A673 (cell line): ENCODE results near the gene CD200R1.

Experiments
- EZH2 ChIP-seq: fragments of 200-600 bp; sonication (generic); IDR thresholded peaks from 2 replicates; pipeline ENCODE4 v1.6.1; 2017; ENCODE audit warnings: borderline replicate concordance, low read depth, mild to moderate bottlenecking, mixed read lengths, antibody characterized with exemption, low read length; ENCODE audit not compliant: poor library complexity, severe bottlenecking
- TF ChIP-seq, protein P1 (sequence below): fragments of 300-800, 200-600 bp; sonication (generic); conservative IDR thresholded peaks from 2 replicates; pipeline ENCODE4 v1.5.1; 2017; ENCODE audit warnings: low read depth, mild to moderate bottlenecking, antibody characterized with exemption, low read length, moderate library complexity, mixed read lengths

DNA sequence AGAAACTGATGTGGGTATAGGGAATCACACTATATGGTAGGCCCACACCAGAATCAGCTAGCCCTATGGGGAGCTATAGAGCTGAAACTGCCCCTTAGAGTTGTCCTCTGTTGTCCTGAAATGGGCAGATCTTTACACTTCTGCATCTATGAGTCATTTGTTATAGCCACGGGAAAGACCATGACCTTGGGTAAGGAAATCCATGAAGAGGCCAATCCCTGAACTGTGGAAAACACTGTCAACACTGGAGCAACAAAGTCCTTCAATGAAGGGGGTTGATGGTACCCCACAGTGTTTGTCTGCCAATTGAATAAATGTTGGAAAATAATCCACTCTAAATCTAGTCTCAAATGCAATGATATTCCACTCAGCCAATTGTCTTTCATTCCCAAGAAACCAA is 5.2 kb upstream of the CD200R1 start:
- TF ChIP-seq, protein P1, sequence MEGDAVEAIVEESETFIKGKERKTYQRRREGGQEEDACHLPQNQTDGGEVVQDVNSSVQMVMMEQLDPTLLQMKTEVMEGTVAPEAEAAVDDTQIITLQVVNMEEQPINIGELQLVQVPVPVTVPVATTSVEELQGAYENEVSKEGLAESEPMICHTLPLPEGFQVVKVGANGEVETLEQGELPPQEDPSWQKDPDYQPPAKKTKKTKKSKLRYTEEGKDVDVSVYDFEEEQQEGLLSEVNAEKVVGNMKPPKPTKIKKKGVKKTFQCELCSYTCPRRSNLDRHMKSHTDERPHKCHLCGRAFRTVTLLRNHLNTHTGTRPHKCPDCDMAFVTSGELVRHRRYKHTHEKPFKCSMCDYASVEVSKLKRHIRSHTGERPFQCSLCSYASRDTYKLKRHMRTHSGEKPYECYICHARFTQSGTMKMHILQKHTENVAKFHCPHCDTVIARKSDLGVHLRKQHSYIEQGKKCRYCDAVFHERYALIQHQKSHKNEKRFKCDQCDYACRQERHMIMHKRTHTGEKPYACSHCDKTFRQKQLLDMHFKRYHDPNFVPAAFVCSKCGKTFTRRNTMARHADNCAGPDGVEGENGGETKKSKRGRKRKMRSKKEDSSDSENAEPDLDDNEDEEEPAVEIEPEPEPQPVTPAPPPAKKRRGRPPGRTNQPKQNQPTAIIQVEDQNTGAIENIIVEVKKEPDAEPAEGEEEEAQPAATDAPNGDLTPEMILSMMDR: no peak
- TF ChIP-seq EZH2: no peak
